Astrocyte (in vitro differentiated cells and primary cell): ENCODE results near the gene GPR137B. TPM values are rescaled to one million over a fixed set of nuclear protein-coding genes. Genes with fewer than 3 reads are reported as not detected.

Experiments
- DNase-seq: peaks from one replicate; pipeline ENCODE4 v3.0.0-alpha.2; 2010; ENCODE audit warnings: low read depth
- FAIRE-seq: peaks from 2 replicates; lab custom pipeline; 2011; peaks lifted over from hg19 to GRCh38; lab: Jason Lieb, UNC
- H2AFZ ChIP-seq: 2 replicates; pipeline ENCODE4 v1.6.0; 2012; ENCODE audit warnings: low read depth, low read length, inconsistent platforms
- H3K27ac ChIP-seq: 2 replicates; pipeline ENCODE4 v1.5.1; 2011; ENCODE audit warnings: low read depth, low read length, inconsistent platforms
- H3K27me3 ChIP-seq: 2 replicates; pipeline ENCODE4 v1.6.0; 2011; ENCODE audit warnings: low read length, inconsistent platforms; ENCODE audit not compliant: insufficient read depth
- H3K36me3 ChIP-seq: 2 replicates; pipeline ENCODE4 v1.5.1; 2011; ENCODE audit warnings: low read length, inconsistent platforms; ENCODE audit not compliant: insufficient read depth
- H3K4me1 ChIP-seq: 2 replicates; pipeline ENCODE4 v1.5.1; 2011; ENCODE audit warnings: low read length, inconsistent platforms; ENCODE audit not compliant: insufficient read depth
- H3K4me2 ChIP-seq: 2 replicates; pipeline ENCODE4 v1.6.0; 2012; ENCODE audit warnings: low read length, inconsistent platforms
- H3K4me3 ChIP-seq: 2 replicates; pipeline ENCODE4 v1.5.1; 2011; ENCODE audit warnings: low read depth, mild to moderate bottlenecking, low read length, inconsistent platforms; ENCODE audit not compliant: insufficient read depth
- H3K79me2 ChIP-seq: 2 replicates; pipeline ENCODE4 v1.6.0; 2012; ENCODE audit warnings: mild to moderate bottlenecking, low read length, inconsistent platforms; ENCODE audit not compliant: insufficient read depth
- H3K9ac ChIP-seq: 2 replicates; pipeline ENCODE4 v1.6.0; 2012; ENCODE audit warnings: mild to moderate bottlenecking, low read length, inconsistent platforms
- H3K9me3 ChIP-seq: 2 replicates; pipeline ENCODE4 v1.5.1; 2012; ENCODE audit warnings: low read depth, mild to moderate bottlenecking, low read length, inconsistent platforms; ENCODE audit not compliant: insufficient read depth
- H4K20me1 ChIP-seq: 2 replicates; pipeline ENCODE4 v1.6.0; 2012; ENCODE audit warnings: low read length, inconsistent platforms; ENCODE audit not compliant: insufficient read depth
- H3K27ac Mint-ChIP-seq: one replicate; pipeline ENCODE4 v1.8.0; 2021; ENCODE audit warnings: mild to moderate bottlenecking, mixed read lengths; ENCODE audit not compliant: unreplicated experiment
- H3K27me3 Mint-ChIP-seq: one replicate; pipeline ENCODE4 v1.8.0; 2021; ENCODE audit warnings: low read depth, mixed read lengths; ENCODE audit not compliant: unreplicated experiment
- H3K36me3 Mint-ChIP-seq: one replicate; pipeline ENCODE4 v1.8.0; 2021; ENCODE audit warnings: low read depth, mixed read lengths; ENCODE audit not compliant: unreplicated experiment
- H3K4me1 Mint-ChIP-seq: one replicate; pipeline ENCODE4 v1.8.0; 2021; ENCODE audit warnings: low read depth, mixed read lengths; ENCODE audit not compliant: unreplicated experiment
- H3K4me3 Mint-ChIP-seq: one replicate; pipeline ENCODE4 v1.8.0; 2021; ENCODE audit warnings: mild to moderate bottlenecking, moderate library complexity, mixed read lengths; ENCODE audit not compliant: unreplicated experiment
- H3K9me3 Mint-ChIP-seq: one replicate; pipeline ENCODE4 v1.8.0; 2021; ENCODE audit warnings: mild to moderate bottlenecking, mixed read lengths; ENCODE audit not compliant: unreplicated experiment
- CTCF ChIP-seq: IDR thresholded peaks from 2 replicates; pipeline ENCODE4 v1.5.1; 2011; ENCODE audit warnings: low read depth, mild to moderate bottlenecking, inconsistent platforms, low read length, moderate library complexity; ENCODE audit not compliant: insufficient read depth
- EZH2 ChIP-seq: IDR thresholded peaks from 2 replicates; pipeline ENCODE4 v1.6.1; 2012; ENCODE audit warnings: mild to moderate bottlenecking, low read length, inconsistent platforms; ENCODE audit not compliant: insufficient read depth
- total RNA-seq: library from RNA; stranded (reverse); gene quantifications from 2 replicates; pipeline ENCODE4 v1.2.1, GENCODE V29; 2021

GPR137B gene
- total RNA-seq, 1 donor from 2014 or later = 12.9 TPM

GRCh38 chr1:236099355-236099974 lies 42.9 kb upstream of the GPR137B start:
- FAIRE-seq (no peak), DNase-seq (peak; percentile 4)
- no peak overlapping the region for H2AFZ ChIP-seq
- no peak overlapping the region for H3K4me3 ChIP-seq
- no peak overlapping the region for H3K4me3 Mint-ChIP-seq
- no peaks in the 10 kb centered on the region for H3K4me1 ChIP-seq
- no peak overlapping the region for H3K27ac ChIP-seq
- H3K36me3 ChIP-seq = no peaks in the 10 kb centered on the region
- H4K20me1 ChIP-seq = no peaks in the 10 kb centered on the region
- no peaks in the 10 kb centered on the region for H3K36me3 Mint-ChIP-seq
- no peaks in the 10 kb centered on the region for H3K79me2 ChIP-seq
- peaks cover 1% of the 10 kb centered on the region for H3K27me3 Mint-ChIP-seq
- peaks cover 17% of the 10 kb centered on the region for H3K9me3 ChIP-seq
- no peak overlapping the region for H3K4me2 ChIP-seq
- peaks cover 15% of the 10 kb centered on the region for H3K9me3 Mint-ChIP-seq
- no peaks in the 10 kb centered on the region for H3K27me3 ChIP-seq
- H3K4me1 Mint-ChIP-seq = no peaks in the 10 kb centered on the region
- TF ChIP-seq EZH2 = no peak
- TF ChIP-seq CTCF = no peak
- no peak overlapping the region for H3K27ac Mint-ChIP-seq
- H3K9ac ChIP-seq = no peak overlapping the region

- H3K27me3 Mint-ChIP-seq = peaks cover 6% of the 10 kb centered on the region
- peaks cover 13% of the 10 kb centered on the region for H3K9me3 Mint-ChIP-seq
- H3K4me3 Mint-ChIP-seq = no peak overlapping the region
- Histone ChIP-seq H2AFZ (no peak overlapping the region), H3K36me3 (no peaks in the 10 kb centered on the region), H4K20me1 (no peaks in the 10 kb centered on the region), H3K27me3 (no peaks in the 10 kb centered on the region), H3K4me1 (no peaks in the 10 kb centered on the region), H3K9me3 (peaks cover 17% of the 10 kb centered on the region), H3K9ac (no peak overlapping the region), H3K79me2 (no peaks in the 10 kb centered on the region), H3K4me3 (no peak overlapping the region), H3K4me2 (no peak overlapping the region), H3K27ac (no peak overlapping the region)
- H3K36me3 Mint-ChIP-seq = no peaks in the 10 kb centered on the region
- H3K4me1 Mint-ChIP-seq = no peaks in the 10 kb centered on the region
- no peak overlapping the region for H3K27ac Mint-ChIP-seq
- FAIRE-seq = no peak
- no peak for TF ChIP-seq CTCF
- no peak for TF ChIP-seq EZH2
- no peak for DNase-seq
These were observed 41.5 kb upstream of the GPR137B start for GRCh38 chr1:236100799-236101198.
